ENCODE measurements around the gene VWA8. TPM values are rescaled to one million over a fixed set of nuclear protein-coding genes. Genes with fewer than 3 reads are reported as not detected.
"Not testable (repeated sequence)": the region's sequence is repeated elsewhere in the genome, so short reads cannot be mapped to it uniquely, and the experiment has no call there.

The VWA8 gene
- total RNA-seq, 1 donor from 2014 or later: 12.2 TPM

GRCh38 chr13:41895478-41895877, 65.4 kb downstream of the VWA8 start:
- no peaks in the 10 kb centered on the region for H3K9me3 Mint-ChIP-seq (ENCODE audit: low read depth)
- TF ChIP-seq, protein P1, sequence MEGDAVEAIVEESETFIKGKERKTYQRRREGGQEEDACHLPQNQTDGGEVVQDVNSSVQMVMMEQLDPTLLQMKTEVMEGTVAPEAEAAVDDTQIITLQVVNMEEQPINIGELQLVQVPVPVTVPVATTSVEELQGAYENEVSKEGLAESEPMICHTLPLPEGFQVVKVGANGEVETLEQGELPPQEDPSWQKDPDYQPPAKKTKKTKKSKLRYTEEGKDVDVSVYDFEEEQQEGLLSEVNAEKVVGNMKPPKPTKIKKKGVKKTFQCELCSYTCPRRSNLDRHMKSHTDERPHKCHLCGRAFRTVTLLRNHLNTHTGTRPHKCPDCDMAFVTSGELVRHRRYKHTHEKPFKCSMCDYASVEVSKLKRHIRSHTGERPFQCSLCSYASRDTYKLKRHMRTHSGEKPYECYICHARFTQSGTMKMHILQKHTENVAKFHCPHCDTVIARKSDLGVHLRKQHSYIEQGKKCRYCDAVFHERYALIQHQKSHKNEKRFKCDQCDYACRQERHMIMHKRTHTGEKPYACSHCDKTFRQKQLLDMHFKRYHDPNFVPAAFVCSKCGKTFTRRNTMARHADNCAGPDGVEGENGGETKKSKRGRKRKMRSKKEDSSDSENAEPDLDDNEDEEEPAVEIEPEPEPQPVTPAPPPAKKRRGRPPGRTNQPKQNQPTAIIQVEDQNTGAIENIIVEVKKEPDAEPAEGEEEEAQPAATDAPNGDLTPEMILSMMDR (IDR thresholded peaks at IDR 0.05): no peak
- peaks cover 1% of the 10 kb centered on the region for H3K36me3 Mint-ChIP-seq (ENCODE audit: low read depth)
- no peak overlapping the region for H3K27ac Mint-ChIP-seq (ENCODE audit: unreplicated experiment)
- no peaks in the 10 kb centered on the region for H3K27me3 Mint-ChIP-seq (ENCODE audit: low read depth)
- DNase-seq (ENCODE audit: low spot score): no peak
- H3K4me1 Mint-ChIP-seq (ENCODE audit: low read depth): no peaks in the 10 kb centered on the region
- H3K4me3 Mint-ChIP-seq (ENCODE audit: unreplicated experiment): no peak overlapping the region

DNA sequence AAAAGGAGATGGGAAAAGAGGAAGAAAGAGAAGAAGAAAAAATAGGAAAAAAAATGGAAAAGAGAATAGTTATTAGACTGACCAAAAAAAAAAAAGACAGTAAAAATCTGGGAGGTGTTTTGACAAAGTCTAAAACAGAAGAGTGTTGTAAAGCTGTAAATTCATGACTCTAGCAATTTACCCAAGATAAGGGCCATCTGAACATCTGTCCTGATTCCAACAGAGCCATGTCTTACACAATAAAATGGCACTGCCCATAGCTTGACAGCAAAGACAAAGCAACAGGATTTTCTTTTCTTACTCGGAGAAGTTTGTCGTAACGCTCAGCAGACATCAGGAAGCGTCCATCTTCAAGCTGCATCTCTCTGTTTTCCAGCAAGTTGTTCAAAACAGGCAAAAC, 69.8 kb downstream of the VWA8 start:
- no peak overlapping the region for H3K4me3 Mint-ChIP-seq (ENCODE audit: unreplicated experiment)
- no peaks in the 10 kb centered on the region for H3K9me3 Mint-ChIP-seq (ENCODE audit: low read depth)
- no peak overlapping the region for H3K27ac Mint-ChIP-seq (ENCODE audit: unreplicated experiment)
- H3K4me1 Mint-ChIP-seq (ENCODE audit: low read depth): no peaks in the 10 kb centered on the region
- DNase-seq (ENCODE audit: low spot score): no peak
- TF ChIP-seq, protein P1 (IDR thresholded peaks at IDR 0.05): no peak
- H3K27me3 Mint-ChIP-seq (ENCODE audit: low read depth): no peaks in the 10 kb centered on the region
- peaks cover 5% of the 10 kb centered on the region for H3K36me3 Mint-ChIP-seq (ENCODE audit: low read depth)

- H3K9me3 Mint-ChIP-seq (ENCODE audit: low read depth): no peaks in the 10 kb centered on the region
- H3K36me3 Mint-ChIP-seq (ENCODE audit: low read depth): peaks cover 26% of the 10 kb centered on the region
- no peak for DNase-seq (ENCODE audit: low spot score)
- TF ChIP-seq, protein P1 (IDR thresholded peaks at IDR 0.05): no peak
- H3K27me3 Mint-ChIP-seq (ENCODE audit: low read depth): no peaks in the 10 kb centered on the region
- peaks cover 4% of the 10 kb centered on the region for H3K4me1 Mint-ChIP-seq (ENCODE audit: low read depth)
- no peak overlapping the region for H3K4me3 Mint-ChIP-seq (ENCODE audit: unreplicated experiment)
- H3K27ac Mint-ChIP-seq (ENCODE audit: unreplicated experiment): no peak overlapping the region
Observed at GRCh38 chr13:41883147-41883546, 77.8 kb downstream of the VWA8 start.

DNA sequence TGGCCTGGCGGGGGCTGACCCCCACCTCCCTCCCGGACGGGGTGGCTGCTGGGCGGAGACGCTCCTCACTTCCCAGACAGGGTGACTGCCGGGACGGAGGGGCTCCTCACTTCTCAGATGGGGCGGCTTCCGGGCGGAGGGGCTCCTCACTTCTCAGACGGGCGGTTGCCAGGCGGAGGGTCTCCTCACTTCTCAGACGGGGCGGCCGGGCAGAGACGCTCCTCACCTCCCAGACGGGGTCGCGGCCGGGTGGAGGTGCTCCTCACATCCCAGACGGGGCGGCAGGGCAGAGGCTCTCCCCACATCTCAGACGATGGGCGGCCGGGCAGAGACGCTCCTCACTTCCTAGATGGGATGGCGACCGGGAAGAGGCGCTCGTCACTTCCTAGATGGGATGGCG, 79.0 kb downstream of the VWA8 start:
- not testable (repeated sequence) for H3K9me3 Mint-ChIP-seq (ENCODE audit: low read depth); H3K27ac Mint-ChIP-seq (ENCODE audit: unreplicated experiment); H3K27me3 Mint-ChIP-seq (ENCODE audit: low read depth); DNase-seq (ENCODE audit: low spot score); H3K4me3 Mint-ChIP-seq (ENCODE audit: unreplicated experiment); H3K4me1 Mint-ChIP-seq (ENCODE audit: low read depth)
- peaks cover 26% of the 10 kb centered on the region for H3K36me3 Mint-ChIP-seq (ENCODE audit: low read depth)

DNA sequence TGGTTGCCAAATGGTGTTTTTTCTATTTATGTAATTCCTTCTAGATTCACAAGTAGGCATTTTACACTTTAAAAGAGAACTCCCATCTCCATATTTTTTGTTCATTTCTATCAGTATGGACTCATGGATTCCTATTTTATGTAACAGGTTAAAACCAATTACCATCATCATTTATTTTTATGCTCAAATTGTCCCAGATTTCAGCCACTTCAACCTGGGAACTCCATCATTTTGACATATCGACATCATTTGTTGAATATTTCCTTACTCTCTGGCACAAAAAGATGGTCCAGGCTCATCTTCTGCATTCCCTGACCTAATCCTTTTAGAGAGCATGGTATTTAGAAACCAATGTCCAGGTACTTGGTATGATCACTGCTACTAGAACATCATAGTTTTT, 79.9 kb downstream of the VWA8 start:
- H3K27me3 Mint-ChIP-seq (ENCODE audit: low read depth): no peaks in the 10 kb centered on the region
- TF ChIP-seq, protein P1 (IDR thresholded peaks at IDR 0.05): no peak
- no peak overlapping the region for H3K27ac Mint-ChIP-seq (ENCODE audit: unreplicated experiment)
- no peak for DNase-seq (ENCODE audit: low spot score)
- no peak overlapping the region for H3K4me3 Mint-ChIP-seq (ENCODE audit: unreplicated experiment)
- peaks cover 23% of the 10 kb centered on the region for H3K36me3 Mint-ChIP-seq (ENCODE audit: low read depth)
- H3K4me1 Mint-ChIP-seq (ENCODE audit: low read depth): peaks cover 4% of the 10 kb centered on the region
- no peaks in the 10 kb centered on the region for H3K9me3 Mint-ChIP-seq (ENCODE audit: low read depth)

DNA sequence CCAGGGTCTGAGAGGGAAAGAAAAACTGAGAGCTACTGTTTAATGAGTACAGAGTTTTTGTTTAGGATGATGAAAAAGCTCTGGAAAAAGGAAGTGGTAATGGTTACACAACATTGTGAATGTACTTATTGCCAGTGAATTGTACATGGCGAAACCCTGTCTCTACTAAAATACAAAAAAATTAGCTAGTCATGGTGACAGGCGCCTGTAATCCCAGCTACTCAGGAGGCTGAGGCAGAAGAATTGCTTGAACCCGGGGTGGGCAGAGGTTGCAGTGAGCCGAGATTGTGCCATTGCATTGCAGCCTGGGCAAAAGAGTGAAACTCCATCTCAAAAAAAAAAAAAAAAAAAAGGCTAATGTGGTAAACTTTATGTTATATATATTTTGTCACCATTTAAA, 96.3 kb downstream of the VWA8 start:
- Mint-ChIP-seq H3K27me3 (ENCODE audit: low read depth) (no peaks in the 10 kb centered on the region), H3K4me1 (ENCODE audit: low read depth) (peaks cover 5% of the 10 kb centered on the region), H3K9me3 (ENCODE audit: low read depth) (no peaks in the 10 kb centered on the region), H3K36me3 (ENCODE audit: low read depth) (peaks cover 8% of the 10 kb centered on the region), H3K27ac (ENCODE audit: unreplicated experiment) (no peak overlapping the region), H3K4me3 (ENCODE audit: unreplicated experiment) (no peak overlapping the region)
- TF ChIP-seq, protein P1 (IDR thresholded peaks at IDR 0.05): no peak
- no peak for DNase-seq (ENCODE audit: low spot score)

GRCh38 chr13:41862659-41863058, 98.2 kb downstream of the VWA8 start:
- H3K4me3 Mint-ChIP-seq (ENCODE audit: unreplicated experiment); H3K36me3 Mint-ChIP-seq (ENCODE audit: low read depth); H3K9me3 Mint-ChIP-seq (ENCODE audit: low read depth); DNase-seq (ENCODE audit: low spot score); H3K27me3 Mint-ChIP-seq (ENCODE audit: low read depth); H3K27ac Mint-ChIP-seq (ENCODE audit: unreplicated experiment): not testable (repeated sequence)
- peaks cover 15% of the 10 kb centered on the region for H3K4me1 Mint-ChIP-seq (ENCODE audit: low read depth)
